Astrocyte of the spinal cord (primary cell): Measurements from ENCODE around the gene NEURL1B.
"Not testable (repeated sequence)": the region's sequence is repeated elsewhere in the genome, so short reads cannot be mapped to it uniquely, and the experiment has no call there.

Source experiments
- DNase-seq: peaks from one replicate; pipeline ENCODE4 v3.0.0; 2011; ENCODE audit warnings: low read depth, low spot score
- H3K4me3 ChIP-seq: 2 replicates; pipeline ENCODE4 v1.5.1; 2011; ENCODE audit warnings: low read depth, mild to moderate bottlenecking, low read length, moderate library complexity
- CTCF ChIP-seq: IDR thresholded peaks from 2 replicates; pipeline ENCODE4 v1.5.1; 2012; ENCODE audit warnings: low read depth, mild to moderate bottlenecking, low read length, inconsistent platforms
- in situ Hi-C: cut with HindIII; loops from 2 replicates; pipeline ENCODE4 v1.10.0; 2017; ENCODE audit warnings: low sequenced_read_pairs

The NEURL1B gene

GRCh38 chr5:172672681-172673080, 31.6 kb downstream of the NEURL1B start:
- no peak for TF ChIP-seq CTCF
- no peak for DNase-seq
- in situ Hi-C loops, result no loop called here
- H3K4me3 ChIP-seq, result no peak overlapping the region

- no peak for DNase-seq
- H3K4me3 ChIP-seq, result no peak overlapping the region
- no peak for TF ChIP-seq CTCF
- in situ Hi-C loops, result no loop called here
Measured at GRCh38 chr5:172674155-172674554, 33.1 kb downstream of the NEURL1B start.

- DNase-seq, result no peak
- in situ Hi-C loops, result no loop called here
- no peak for TF ChIP-seq CTCF
- no peak overlapping the region for H3K4me3 ChIP-seq
Measured at GRCh38 chr5:172676914-172677475, 35.9 kb downstream of the NEURL1B start.

GRCh38 chr5:172678362-172678874, 37.4 kb downstream of the NEURL1B start:
- in situ Hi-C loops, DNase-seq, H3K4me3 ChIP-seq: not testable (repeated sequence)

- DNase-seq, result no peak
- in situ Hi-C loops, result no loop called here
- no peak overlapping the region for H3K4me3 ChIP-seq
- TF ChIP-seq CTCF, result no peak
Measured at GRCh38 chr5:172678902-172679301, 37.8 kb downstream of the NEURL1B start.

- TF ChIP-seq CTCF, result no peak
- no peak for DNase-seq
- in situ Hi-C loops, result no loop called here
- no peak overlapping the region for H3K4me3 ChIP-seq
Measured at GRCh38 chr5:172679628-172680212, 38.7 kb downstream of the NEURL1B start.

GRCh38 chr5:172680921-172681320, 39.9 kb downstream of the NEURL1B start:
- H3K4me3 ChIP-seq, result no peak overlapping the region
- in situ Hi-C loops, result no loop called here
- no peak for TF ChIP-seq CTCF
- no peak for DNase-seq
